ENCODE measurements around the gene SPTSSA.
"Not testable (repeated sequence)": the region's sequence is repeated elsewhere in the genome, so short reads cannot be mapped to it uniquely, and the experiment has no call there.

Gene SPTSSA, protein sequence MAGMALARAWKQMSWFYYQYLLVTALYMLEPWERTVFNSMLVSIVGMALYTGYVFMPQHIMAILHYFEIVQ

DNA sequence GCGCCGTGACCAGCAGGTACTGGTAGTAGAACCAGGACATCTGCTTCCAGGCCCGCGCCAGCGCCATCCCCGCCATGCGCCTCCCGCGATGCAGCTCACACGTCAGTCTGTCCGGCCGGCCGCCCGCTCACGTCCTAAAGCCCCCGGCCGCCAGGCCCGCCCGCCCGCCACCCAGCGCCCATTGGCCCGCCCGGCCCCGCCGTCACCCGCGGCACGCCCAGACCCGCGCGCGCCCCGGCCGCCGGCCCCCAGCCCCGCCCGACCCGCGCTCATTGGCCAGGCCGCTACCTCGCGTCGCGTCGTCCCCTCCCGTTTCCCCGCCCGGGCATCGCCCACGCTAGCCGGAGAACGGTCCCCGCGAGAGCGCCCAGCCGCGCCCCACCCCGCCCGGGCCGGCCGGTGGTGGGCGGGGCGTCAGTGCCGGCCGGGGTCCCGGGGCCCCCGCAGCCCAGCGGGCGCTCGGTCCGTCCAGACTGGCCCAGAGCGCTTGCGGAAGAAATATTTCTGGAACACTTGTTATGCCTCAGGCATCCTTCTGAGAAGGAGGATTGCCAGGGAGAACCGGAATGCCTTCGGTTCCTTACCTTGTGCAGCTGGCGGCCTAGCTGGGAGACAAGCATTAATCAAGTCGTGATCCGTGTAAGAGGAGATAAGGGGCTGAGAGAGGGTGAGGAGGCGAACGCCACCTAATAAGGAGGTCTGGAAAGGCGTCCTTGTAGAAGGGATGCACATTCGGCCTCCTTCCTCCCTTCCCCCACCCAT, at the start of gene SPTSSA:
Gene SPTSSA (minus strand): TSS at position 109 of the 762 bp plus-strand sequence. CDS start 33 bp downstream, at position 76.
- Histone ChIP-seq H3K4me1 (ENCODE audit: insufficient read depth, low read length) (no peaks in the 10 kb centered on the region), H3K9me3 (ENCODE audit: control insufficient read depth, insufficient read depth, low read length) (no peaks in the 10 kb centered on the region), H3K9ac (ENCODE audit: low read depth, low read length) (peak within 1 kb of the TSS; percentile 99), H3K36me3 (ENCODE audit: insufficient read depth, low read length) (no peaks in the 10 kb centered on the region)

DNA sequence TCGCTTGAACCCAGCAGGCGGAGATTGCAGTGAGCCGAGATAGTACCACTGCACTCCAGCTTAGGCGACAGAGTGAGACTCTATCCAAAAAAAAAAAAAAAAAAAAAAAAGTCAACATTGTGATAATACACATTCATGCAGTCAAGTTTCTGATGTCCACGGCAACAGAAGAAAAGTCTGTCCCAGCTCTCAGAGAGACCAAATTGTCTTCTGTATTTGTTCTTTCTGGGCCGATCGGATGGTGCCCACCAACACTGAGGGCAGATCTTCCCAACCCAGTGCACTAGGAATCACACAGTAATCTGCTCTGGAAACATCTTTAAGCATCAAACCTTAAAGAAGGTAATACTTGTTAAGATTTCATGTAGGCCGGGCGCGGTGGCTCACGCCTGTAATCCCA, 45.8 kb upstream of the SPTSSA start:
- H3K9ac ChIP-seq (ENCODE audit: low read depth, low read length) = no peak overlapping the region
- H3K9me3 ChIP-seq (ENCODE audit: control insufficient read depth, insufficient read depth, low read length) = no peaks in the 10 kb centered on the region
- H3K4me1 ChIP-seq (ENCODE audit: insufficient read depth, low read length) = peaks cover 1% of the 10 kb centered on the region; the same call in 1 of the 2 replicates
- no peaks in the 10 kb centered on the region for H3K36me3 ChIP-seq (ENCODE audit: insufficient read depth, low read length)

DNA sequence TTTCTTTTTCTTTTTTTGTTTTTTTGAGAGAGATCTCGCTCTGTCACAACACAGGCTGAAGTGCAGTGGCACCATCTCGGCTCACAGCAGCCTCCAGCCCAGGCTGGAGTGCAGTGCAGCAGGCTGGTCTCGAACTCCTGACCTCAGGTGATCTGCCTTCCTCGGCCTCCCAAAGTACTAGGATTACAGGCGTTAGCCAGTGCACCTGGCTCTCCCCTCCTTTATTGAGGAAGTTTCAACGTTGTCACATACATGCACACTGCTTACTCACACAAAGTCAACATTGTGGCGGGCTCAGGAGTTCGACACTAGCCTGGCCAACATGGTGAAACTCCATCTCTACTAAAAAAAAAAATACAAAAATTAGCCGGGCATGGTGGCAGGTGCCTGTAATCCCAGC, 45.4 kb upstream of the SPTSSA start:
- H3K4me1 ChIP-seq (ENCODE audit: insufficient read depth, low read length) = peaks cover 5% of the 10 kb centered on the region; the same call in 1 of the 2 replicates
- no peaks in the 10 kb centered on the region for H3K36me3 ChIP-seq (ENCODE audit: insufficient read depth, low read length)
- H3K9me3 ChIP-seq (ENCODE audit: control insufficient read depth, insufficient read depth, low read length) = no peaks in the 10 kb centered on the region
- H3K9ac ChIP-seq (ENCODE audit: low read depth, low read length) = no peak overlapping the region

DNA sequence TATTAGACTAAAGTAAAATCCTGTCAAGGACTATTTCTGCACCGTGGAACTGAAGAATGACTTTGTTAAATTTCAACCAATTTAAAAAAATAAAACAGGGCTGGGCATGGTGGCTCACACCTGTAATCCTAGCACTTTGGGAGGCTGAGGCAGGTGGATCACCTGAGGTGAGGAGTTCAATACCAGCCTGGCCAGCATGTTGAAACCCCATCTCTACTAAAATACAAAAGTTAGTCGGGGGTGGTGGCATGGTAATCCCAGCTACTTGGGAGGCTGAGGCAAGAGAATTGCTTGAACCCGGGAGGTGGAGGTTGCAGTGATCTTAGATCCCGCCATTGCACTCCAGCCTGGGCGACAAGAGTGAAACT, 43.1 kb upstream of the SPTSSA start:
- peaks cover 10% of the 10 kb centered on the region; the same call in 1 of the 2 replicates for H3K4me1 ChIP-seq (ENCODE audit: insufficient read depth, low read length)
- not testable (repeated sequence) for H3K36me3 ChIP-seq (ENCODE audit: insufficient read depth, low read length); H3K9me3 ChIP-seq (ENCODE audit: control insufficient read depth, insufficient read depth, low read length); H3K9ac ChIP-seq (ENCODE audit: low read depth, low read length)

DNA sequence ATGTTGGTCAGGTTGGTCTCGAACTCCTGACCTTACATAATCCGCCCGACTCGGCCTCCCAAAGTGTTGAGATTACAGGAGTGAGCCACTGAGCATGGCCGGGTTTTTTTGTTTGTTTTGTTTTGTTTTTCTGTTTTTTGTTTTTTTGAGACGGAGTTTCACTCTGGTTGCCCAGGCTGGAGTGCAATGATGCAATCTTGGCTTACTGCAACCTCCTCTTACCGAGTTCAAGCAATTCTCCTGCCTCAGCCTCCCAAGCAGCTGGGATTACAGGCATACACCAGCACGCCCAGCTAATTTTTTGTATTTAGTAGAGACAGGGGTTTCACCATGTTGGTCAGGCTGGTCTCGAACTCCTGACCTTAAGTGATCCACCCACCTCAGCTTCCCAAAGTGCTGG, 42.0 kb upstream of the SPTSSA start:
- peaks cover 10% of the 10 kb centered on the region; the same call in 1 of the 2 replicates for H3K4me1 ChIP-seq (ENCODE audit: insufficient read depth, low read length)
- H3K9ac ChIP-seq (ENCODE audit: low read depth, low read length); H3K36me3 ChIP-seq (ENCODE audit: insufficient read depth, low read length); H3K9me3 ChIP-seq (ENCODE audit: control insufficient read depth, insufficient read depth, low read length): not testable (repeated sequence)

DNA sequence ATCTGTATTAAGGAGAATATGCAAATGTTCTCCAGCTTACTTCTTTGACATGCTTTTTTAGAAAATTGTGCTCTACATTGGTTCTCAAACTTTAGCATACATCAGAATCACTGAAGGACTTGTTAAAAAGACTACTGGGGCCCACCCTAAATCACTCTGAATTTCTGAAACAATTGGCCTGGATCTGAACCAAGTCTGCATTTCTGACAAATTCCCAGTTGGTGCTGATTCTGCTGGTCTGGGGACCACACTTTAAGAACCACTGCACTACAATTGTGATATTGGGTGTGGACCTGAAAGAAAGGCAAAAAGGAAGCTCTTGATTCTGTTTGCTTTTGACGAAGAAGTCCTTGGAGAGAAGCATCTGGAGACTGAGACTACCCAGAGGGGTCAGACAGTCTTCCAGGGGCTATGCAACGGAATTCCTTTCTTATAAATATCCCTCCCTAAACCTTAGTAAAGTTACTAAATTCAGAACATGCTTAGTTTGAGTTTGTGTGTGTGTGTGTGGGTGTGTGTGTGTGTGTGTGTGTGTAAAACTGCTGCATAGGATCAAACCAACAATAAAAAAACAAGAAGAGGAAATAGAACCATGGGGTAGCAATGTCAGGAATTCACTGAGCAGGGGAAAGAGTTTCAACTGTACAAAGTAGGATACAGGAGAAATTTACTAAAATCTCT, 40.6 kb upstream of the SPTSSA start:
- Histone ChIP-seq H3K36me3 (ENCODE audit: insufficient read depth, low read length) (no peaks in the 10 kb centered on the region), H3K9ac (ENCODE audit: low read depth, low read length) (no peak overlapping the region), H3K4me1 (ENCODE audit: insufficient read depth, low read length) (peaks cover 12% of the 10 kb centered on the region), H3K9me3 (ENCODE audit: control insufficient read depth, insufficient read depth, low read length) (no peaks in the 10 kb centered on the region)

DNA sequence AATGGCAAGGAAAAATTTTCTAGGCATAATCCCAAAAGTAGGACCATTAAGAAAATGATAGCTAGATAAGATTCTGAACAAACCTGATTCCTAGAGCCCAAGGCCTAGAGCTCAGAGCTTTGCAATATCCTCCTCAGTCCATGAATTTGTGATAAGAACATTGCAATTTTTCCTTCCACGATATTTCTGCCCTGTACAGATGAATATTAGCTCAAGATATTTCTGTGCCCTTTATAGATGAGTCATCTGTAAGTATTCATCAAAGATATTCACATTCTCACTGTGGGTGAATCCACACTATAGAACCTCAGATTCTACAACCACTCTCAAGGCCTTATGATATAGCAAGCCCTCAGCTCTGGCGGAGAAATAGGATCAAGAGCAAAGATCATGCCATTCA, 40.0 kb upstream of the SPTSSA start:
- Histone ChIP-seq H3K4me1 (ENCODE audit: insufficient read depth, low read length) (peaks cover 18% of the 10 kb centered on the region), H3K9me3 (ENCODE audit: control insufficient read depth, insufficient read depth, low read length) (no peaks in the 10 kb centered on the region), H3K9ac (ENCODE audit: low read depth, low read length) (no peak overlapping the region), H3K36me3 (ENCODE audit: insufficient read depth, low read length) (no peaks in the 10 kb centered on the region)

DNA sequence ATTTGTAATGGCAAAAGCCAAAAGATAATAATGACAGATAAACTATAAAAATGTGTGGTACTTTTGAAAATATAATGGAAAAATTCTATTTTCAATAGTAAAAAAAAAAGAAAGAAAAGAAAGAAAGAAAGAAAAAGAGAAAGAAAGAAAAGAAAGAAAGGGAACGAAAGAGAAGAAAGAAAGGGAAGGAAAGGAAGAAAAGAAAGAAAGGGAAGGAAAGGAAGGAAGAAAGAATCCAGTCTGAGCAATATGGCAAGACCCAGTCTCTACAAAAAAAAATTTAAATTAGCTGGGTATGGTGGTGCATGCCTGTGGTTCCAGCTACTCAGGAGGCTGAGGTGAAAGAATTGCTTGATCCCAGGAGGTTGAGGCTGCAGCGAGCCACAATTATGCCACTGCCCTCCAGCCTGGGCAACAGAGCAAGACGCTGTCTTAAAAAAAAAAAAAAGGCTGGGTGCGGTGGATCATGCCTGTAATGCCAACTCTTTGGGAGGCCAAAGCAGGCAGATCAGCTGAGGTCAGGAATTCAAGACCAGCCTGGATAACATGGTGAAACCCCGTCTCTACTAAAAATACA, 39.1 kb upstream of the SPTSSA start:
- H3K9me3 ChIP-seq (ENCODE audit: control insufficient read depth, insufficient read depth, low read length) = no peaks in the 10 kb centered on the region
- H3K9ac ChIP-seq (ENCODE audit: low read depth, low read length) = no peak overlapping the region
- no peaks in the 10 kb centered on the region for H3K36me3 ChIP-seq (ENCODE audit: insufficient read depth, low read length)
- peaks cover 18% of the 10 kb centered on the region for H3K4me1 ChIP-seq (ENCODE audit: insufficient read depth, low read length)

DNA sequence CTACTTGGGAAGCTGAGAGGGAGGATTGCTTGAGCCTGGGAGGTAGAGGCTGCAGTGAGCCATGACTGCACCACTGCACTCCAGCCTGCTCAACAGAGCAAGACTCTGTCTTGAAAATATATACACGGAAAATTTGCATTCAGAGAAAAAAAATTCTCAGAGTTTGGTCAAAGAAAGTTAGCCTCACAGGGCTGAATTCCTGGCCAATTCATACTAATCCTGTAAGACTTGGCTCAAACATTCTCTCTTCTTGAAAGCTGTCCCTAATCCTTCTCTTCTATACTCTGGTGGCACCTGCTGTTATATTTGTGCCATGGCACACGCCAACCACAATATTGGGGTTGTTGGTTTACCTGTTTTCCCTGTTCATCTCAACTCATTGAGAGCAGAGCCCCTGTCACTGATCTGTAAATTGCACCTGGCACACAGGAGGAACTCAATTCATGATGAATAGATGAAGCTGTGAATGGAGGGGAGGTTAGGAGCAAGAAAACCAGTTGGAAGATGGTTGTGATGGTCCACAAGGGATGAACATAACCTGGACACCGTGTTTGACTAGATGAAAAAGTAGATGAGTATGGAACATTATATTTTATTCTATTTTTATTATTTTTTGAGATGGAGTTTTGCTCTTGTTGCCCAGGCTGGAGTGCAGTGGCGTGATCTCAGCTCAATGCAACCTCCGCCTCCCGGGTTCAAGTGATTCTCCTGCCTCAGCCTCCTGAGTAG, 36.8 kb upstream of the SPTSSA start:
- Histone ChIP-seq H3K9ac (ENCODE audit: low read depth, low read length) (no peak overlapping the region), H3K4me1 (ENCODE audit: insufficient read depth, low read length) (peaks cover 18% of the 10 kb centered on the region), H3K9me3 (ENCODE audit: control insufficient read depth, insufficient read depth, low read length) (no peaks in the 10 kb centered on the region), H3K36me3 (ENCODE audit: insufficient read depth, low read length) (no peaks in the 10 kb centered on the region)

DNA sequence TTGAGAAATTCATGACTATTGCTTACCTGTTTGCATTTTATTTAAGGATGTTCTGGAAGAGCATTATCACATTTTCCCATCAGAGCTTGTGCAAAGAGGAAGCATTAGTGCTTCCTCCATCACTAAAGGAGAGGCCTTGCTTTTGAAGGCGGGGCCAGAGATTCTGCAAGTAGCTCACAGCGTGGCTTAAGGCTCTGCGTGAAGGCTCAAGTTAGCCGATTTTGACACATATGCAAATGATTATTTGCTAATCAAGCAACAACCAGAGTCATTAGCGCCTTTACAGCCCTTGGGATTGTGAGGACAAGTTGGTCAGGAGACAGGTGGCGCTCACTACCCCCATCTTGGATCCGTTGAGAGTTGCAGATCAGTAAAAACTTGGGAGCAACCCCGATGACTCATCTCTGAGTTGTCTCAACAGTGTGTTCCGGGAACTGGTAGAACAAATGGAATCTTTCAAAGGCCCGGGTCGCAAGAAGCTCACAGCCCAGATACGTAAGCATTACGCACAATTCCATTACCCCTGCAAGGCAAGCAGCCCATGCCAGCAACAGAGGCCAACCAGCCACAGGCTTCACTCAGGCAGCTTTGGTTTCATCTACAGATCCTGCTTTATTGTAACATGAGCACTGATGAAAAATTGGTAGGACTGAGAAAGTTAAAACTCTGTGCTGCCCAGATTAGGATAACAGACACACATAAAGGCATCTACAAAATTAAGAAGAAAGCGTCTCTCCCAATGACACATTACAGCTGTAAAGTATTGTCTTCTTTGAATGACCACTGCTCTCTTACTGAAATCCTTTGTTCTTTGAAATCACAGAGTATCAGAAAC, 34.9 kb upstream of the SPTSSA start:
- Histone ChIP-seq H3K9ac (ENCODE audit: low read depth, low read length) (peak overlapping the region; percentile 10), H3K4me1 (ENCODE audit: insufficient read depth, low read length) (peaks cover 8% of the 10 kb centered on the region), H3K36me3 (ENCODE audit: insufficient read depth, low read length) (no peaks in the 10 kb centered on the region), H3K9me3 (ENCODE audit: control insufficient read depth, insufficient read depth, low read length) (no peaks in the 10 kb centered on the region)

DNA sequence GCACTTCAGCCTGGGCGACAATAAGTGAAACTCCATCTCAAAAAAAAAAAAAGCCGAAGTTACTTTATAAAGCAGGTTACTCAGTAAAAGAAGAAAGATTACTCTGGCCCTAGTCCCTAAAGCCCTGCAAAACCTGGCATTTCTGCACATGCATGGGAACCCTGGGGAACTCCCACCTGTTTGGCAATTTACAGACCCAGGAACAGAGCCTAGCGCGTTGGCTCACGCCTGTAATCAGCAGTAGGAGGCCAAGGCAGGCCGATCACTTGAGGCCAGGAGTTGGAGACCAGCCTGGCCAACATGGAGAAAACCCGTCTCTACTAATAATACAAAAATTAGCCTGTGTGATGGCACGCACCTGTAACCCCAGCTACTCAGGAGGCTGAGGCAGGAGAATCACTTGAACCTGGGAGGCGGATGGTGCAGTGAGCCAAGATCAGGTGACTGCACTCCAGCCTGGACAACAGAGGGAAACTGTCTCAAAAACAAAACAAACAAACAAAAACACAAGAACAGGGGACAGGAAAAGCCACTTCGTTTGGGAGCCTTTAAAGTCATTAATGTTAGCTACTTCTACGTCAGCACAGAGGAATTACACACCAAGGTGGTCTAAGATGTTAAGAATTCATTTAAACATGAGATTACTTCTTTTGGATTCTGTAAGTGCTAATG, 34.1 kb upstream of the SPTSSA start:
- no peak overlapping the region for H3K9ac ChIP-seq (ENCODE audit: low read depth, low read length)
- no peaks in the 10 kb centered on the region for H3K9me3 ChIP-seq (ENCODE audit: control insufficient read depth, insufficient read depth, low read length)
- H3K4me1 ChIP-seq (ENCODE audit: insufficient read depth, low read length) = peaks cover 8% of the 10 kb centered on the region
- no peaks in the 10 kb centered on the region for H3K36me3 ChIP-seq (ENCODE audit: insufficient read depth, low read length)

DNA sequence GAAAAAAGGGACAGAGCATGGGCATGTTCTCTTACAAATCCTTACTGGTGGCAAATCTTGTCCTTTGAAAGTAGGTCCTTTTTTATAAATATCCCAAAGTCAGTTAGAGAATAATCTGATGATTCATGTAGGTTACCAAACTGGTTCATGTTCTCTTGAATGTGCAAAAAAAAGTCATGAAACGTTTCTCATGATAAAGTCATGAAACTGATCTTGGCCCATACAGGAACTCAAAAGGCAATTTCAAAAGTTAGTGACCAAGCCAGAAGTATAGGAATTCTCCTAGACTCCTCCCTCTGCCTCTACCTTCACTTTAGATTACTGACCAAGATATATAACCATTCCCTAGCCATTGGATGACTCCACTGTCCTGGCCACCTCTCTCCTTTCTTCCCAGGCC, 27.3 kb upstream of the SPTSSA start:
- Histone ChIP-seq H3K4me1 (ENCODE audit: insufficient read depth, low read length) (no peaks in the 10 kb centered on the region), H3K9me3 (ENCODE audit: control insufficient read depth, insufficient read depth, low read length) (no peaks in the 10 kb centered on the region), H3K9ac (ENCODE audit: low read depth, low read length) (no peak overlapping the region), H3K36me3 (ENCODE audit: insufficient read depth, low read length) (no peaks in the 10 kb centered on the region)

DNA sequence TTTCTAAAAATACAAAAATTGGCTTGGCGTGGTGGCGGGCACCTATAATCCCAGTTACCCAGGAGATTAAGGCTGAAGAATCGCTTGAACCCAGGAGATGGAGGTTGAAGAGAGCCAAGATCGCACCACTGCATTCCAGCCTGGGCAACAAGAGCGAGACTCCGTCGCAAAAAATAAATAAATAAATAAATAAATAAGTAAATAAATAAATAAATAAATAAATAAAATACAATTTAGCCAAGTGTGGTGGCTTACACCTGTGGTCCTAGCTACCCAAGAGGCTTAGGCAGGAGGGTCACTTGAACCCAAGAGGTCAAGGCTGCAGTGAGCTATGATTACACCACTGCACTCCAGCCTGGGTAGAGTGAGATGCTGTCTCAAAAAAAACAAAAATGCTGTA, 26.5 kb upstream of the SPTSSA start:
- H3K36me3 ChIP-seq (ENCODE audit: insufficient read depth, low read length) = no peaks in the 10 kb centered on the region
- no peaks in the 10 kb centered on the region for H3K9me3 ChIP-seq (ENCODE audit: control insufficient read depth, insufficient read depth, low read length)
- H3K9ac ChIP-seq (ENCODE audit: low read depth, low read length) = no peak overlapping the region
- H3K4me1 ChIP-seq (ENCODE audit: insufficient read depth, low read length) = peaks cover under 1% of the 10 kb centered on the region; the same call in 1 of the 2 replicates

Data from ES-I3 (cell line).